Gastroesophageal sphincter (tissue), 4 donors: ENCODE results near the gene FAM13A. TPM values are rescaled to one million over a fixed set of nuclear protein-coding genes. Genes with fewer than 3 reads are reported as not detected.
"Not testable (repeated sequence)": the region's sequence is repeated elsewhere in the genome, so short reads cannot be mapped to it uniquely, and the experiment has no call there.

Experiments
- ATAC-seq: fragments of 150-250 bp; one replicate; pipeline ENCODE4 v1.9.1; 2016; ENCODE audit warnings: mild to moderate bottlenecking, moderate library complexity
- H3K27ac ChIP-seq, 4 donors: fragments of 200-600 bp; sonication (generic) in 3 of 4; 1 replicate in 3 of 4; 2 replicates in 1 of 4; pipeline ENCODE4 v1.5.1; 2016 to 2019
- H3K27me3 ChIP-seq: fragments of 200-600 bp; sonication (generic); one replicate; pipeline ENCODE4 v1.5.1; 2019
- H3K36me3 ChIP-seq, 2 donors: fragments of 200-600 bp; sonication (generic); one replicate each; pipeline ENCODE4 v1.5.1; 2019; ENCODE audit warnings: control low read depth in 1 of 2
- H3K4me1 ChIP-seq, 3 donors: fragments of 200-600 bp; sonication (generic); 1 replicate in 2 of 3; 2 replicates in 1 of 3; pipeline ENCODE4 v1.5.1; 2016 to 2019; ENCODE audit warnings: control low read depth in 2 of 3
- H3K4me3 ChIP-seq, 2 donors: fragments of 200-600 bp; sonication (generic); one replicate each; pipeline ENCODE4 v1.5.1; 2019; ENCODE audit warnings: mild to moderate bottlenecking in 1 of 2, moderate library complexity in 1 of 2
- H3K9me3 ChIP-seq, 3 donors: fragments of 200-600 bp; sonication (generic); one replicate each; pipeline ENCODE4 v1.5.1; 2017 to 2019; ENCODE audit warnings: control low read depth in 2 of 3
- EP300 ChIP-seq: sonication (generic); formaldehyde crosslinking; IDR thresholded peaks from one replicate; pipeline ENCODE4 v1.6.1; 2017; ENCODE audit warnings: antibody characterized with exemption, mild to moderate bottlenecking
- POLR2A ChIP-seq, 2 donors: fragments of 450-650 bp; IDR thresholded peaks; one replicate each; pipeline ENCODE4 v1.6.1; 2017; ENCODE audit warnings: antibody characterized with exemption in 2 of 2, mild to moderate bottlenecking in 2 of 2, moderate library complexity in 1 of 2
- POLR2AphosphoS5 ChIP-seq: sonication (generic); formaldehyde crosslinking; IDR thresholded peaks from one replicate; pipeline ENCODE4 v1.6.1; 2017; ENCODE audit warnings: antibody characterized with exemption
- WGBS, 2 donors: methylation state at CpG; one replicate each; pipeline ENCODE4 v1.1.5; 2018; ENCODE audit warnings: low coverage in 1 of 2; 5-methylcytosine and 5-hydroxymethylcytosine counted together
- total RNA-seq, 4 donors: library from RNA; depleted of rRNA; stranded (reverse); fragments of >200 nt; gene quantifications; one replicate each; pipeline ENCODE4 v1.1.0, GENCODE V29; 2016
- TF ChIP-seq, protein P1 (sequence below), 4 experiments: fragments of 200-600 bp in 2 of 4; fragments of 450-650 bp in 2 of 4; sonication (generic) in 1 of 4; IDR thresholded peaks; one replicate each; pipeline ENCODE4 v1.5.1; 2017 to 2019; ENCODE audit warnings: antibody characterized with exemption in 4 of 4, mild to moderate bottlenecking in 2 of 4, moderate library complexity in 2 of 4

FAM13A gene
- total RNA-seq, 4 donors from 2014 or later: 22.8 to 46.9 (median 35.2) TPM

DNA sequence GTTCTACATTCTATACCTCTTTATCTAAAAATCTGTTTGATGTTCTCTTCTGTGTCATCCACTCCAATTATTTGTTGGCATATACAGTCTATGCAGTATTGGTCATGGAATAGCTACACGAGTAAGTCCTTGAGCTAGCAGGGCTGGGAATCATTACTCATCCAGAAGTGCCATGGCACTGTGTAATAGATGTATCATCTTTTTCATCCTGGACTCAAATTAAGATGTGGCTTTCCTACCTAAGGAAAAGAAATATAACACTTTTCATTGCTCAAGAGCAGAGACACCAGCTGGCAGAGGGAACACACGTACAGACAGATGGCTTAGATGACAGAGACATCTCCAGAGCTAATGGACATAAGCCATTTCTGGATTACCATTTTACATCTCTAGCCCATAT lies 159.8 kb downstream of the FAM13A start:
- WGBS, 2 donors: 79 to 83% methylated on average over 2 of the region's 2 CpGs
- H3K27me3 ChIP-seq: no peaks in the 10 kb centered on the region
- no peak for ATAC-seq
- no peak overlapping the region for H3K27ac ChIP-seq
- H3K4me3 ChIP-seq: no peak overlapping the region
- H3K4me1 ChIP-seq: no peaks in the 10 kb centered on the region
- TF ChIP-seq POLR2A (IDR thresholded peaks at IDR 0.05) (no peak), POLR2AphosphoS5 (no peak), EP300 (no peak)
- TF ChIP-seq, protein P1, sequence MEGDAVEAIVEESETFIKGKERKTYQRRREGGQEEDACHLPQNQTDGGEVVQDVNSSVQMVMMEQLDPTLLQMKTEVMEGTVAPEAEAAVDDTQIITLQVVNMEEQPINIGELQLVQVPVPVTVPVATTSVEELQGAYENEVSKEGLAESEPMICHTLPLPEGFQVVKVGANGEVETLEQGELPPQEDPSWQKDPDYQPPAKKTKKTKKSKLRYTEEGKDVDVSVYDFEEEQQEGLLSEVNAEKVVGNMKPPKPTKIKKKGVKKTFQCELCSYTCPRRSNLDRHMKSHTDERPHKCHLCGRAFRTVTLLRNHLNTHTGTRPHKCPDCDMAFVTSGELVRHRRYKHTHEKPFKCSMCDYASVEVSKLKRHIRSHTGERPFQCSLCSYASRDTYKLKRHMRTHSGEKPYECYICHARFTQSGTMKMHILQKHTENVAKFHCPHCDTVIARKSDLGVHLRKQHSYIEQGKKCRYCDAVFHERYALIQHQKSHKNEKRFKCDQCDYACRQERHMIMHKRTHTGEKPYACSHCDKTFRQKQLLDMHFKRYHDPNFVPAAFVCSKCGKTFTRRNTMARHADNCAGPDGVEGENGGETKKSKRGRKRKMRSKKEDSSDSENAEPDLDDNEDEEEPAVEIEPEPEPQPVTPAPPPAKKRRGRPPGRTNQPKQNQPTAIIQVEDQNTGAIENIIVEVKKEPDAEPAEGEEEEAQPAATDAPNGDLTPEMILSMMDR (IDR thresholded peaks at IDR 0.05): no peak
- H3K9me3 ChIP-seq: peaks cover 0 to 24% (median 0%) of the 10 kb centered on the region in 3 donors
- peaks cover 0 to 3% of the 10 kb centered on the region in 2 donors for H3K36me3 ChIP-seq

DNA sequence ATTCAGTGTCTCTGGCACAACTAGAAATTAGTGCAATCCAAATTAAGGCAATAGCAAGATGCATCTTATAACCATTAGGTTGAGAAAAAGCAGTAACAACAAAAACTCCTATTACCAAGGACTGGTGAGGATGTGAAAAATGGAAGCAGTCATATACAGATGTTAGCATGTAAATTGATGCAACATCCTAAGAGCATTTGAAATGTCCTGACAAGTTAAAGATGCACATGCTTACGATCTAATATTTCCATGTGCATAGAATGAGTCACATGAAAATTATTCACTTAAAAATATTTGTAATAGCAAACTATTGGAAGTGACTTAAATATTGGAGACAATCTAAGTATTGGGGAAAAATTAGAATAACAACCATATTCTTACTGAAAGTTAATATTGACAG lies 163.0 kb downstream of the FAM13A start:
- no peaks in the 10 kb centered on the region for H3K9me3 ChIP-seq
- no peak for ATAC-seq
- no peak overlapping the region for H3K27ac ChIP-seq
- H3K36me3 ChIP-seq: no peaks in the 10 kb centered on the region
- no peaks in the 10 kb centered on the region for H3K4me1 ChIP-seq
- no peaks in the 10 kb centered on the region for H3K27me3 ChIP-seq
- no peak for TF ChIP-seq POLR2AphosphoS5
- TF ChIP-seq EP300: no peak
- TF ChIP-seq, protein P1 (IDR thresholded peaks at IDR 0.05): no peak
- TF ChIP-seq POLR2A (IDR thresholded peaks at IDR 0.05): no peak
- WGBS, 2 donors: 53 to 100% methylated on average over 1 of the region's 1 CpG
- H3K4me3 ChIP-seq: no peak overlapping the region

DNA sequence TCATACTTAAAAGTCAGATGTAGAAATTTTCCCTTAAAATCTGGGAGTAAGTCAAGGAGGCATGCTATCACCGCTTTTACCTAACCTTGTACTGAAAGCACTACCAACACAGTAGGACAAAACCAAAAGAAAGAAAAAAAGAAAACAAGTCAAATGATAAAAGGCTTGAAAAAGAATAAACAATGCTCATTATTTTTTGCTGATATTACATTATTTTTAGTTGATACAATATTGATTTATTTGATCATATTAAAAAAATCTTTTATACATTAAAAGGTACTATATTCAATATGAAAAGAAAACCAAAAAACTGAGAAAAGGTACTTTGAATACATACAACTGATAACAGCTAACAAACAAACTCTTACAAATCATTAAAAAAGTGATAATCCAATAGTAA lies 164.3 kb downstream of the FAM13A start:
- no peak overlapping the region for H3K27ac ChIP-seq
- H3K9me3 ChIP-seq: no peaks in the 10 kb centered on the region
- ATAC-seq: no peak
- TF ChIP-seq, protein P1 (IDR thresholded peaks at IDR 0.05): no peak
- TF ChIP-seq EP300 (no peak), POLR2AphosphoS5 (no peak), POLR2A (IDR thresholded peaks at IDR 0.05) (no peak)
- H3K4me3 ChIP-seq: no peak overlapping the region
- WGBS, 2 donors: 93 to 100% methylated on average over 1 of the region's 1 CpG
- no peaks in the 10 kb centered on the region for H3K36me3 ChIP-seq
- no peaks in the 10 kb centered on the region for H3K4me1 ChIP-seq
- no peaks in the 10 kb centered on the region for H3K27me3 ChIP-seq

DNA sequence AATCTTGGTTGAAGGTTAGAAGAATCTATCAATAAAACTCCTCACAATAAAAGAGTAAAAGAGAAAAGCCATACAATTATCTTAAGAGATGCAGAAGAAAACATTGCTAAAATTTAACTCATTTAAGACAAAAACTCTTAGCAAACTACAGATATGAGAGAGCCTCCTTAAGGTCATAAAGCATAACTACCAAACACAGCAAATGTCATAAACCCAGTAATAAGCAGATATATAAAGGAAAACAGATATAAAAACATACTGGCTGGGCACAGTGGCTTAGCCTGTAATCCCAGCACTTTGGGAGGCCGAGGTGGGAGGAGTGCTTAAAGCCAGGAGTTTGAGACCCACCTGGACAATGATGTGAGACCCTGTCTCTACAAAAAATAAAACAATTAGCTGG lies 165.3 kb downstream of the FAM13A start:
- no peak for TF ChIP-seq POLR2AphosphoS5
- TF ChIP-seq POLR2A (IDR thresholded peaks at IDR 0.05): no peak
- TF ChIP-seq, protein P1 (IDR thresholded peaks at IDR 0.05): no peak

DNA sequence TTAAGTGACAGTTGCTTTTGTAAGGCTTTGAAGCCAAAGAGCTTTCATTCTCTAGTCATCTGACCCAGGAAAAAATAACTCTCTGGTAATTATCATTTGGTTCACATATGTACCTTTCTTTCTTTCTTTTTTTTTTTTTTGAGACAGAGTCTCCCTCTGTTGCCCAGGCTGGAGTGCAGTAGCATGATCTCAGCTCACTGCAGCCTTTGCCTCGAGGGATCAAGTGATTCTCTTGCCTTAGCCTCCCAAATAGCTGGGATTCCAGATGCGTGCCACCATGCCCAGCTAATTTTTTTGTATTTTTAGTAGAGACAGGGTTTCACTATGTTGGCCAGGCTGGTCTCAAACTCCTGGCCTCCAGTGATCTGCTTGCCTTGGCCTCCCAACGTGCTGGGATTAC lies 169.6 kb downstream of the FAM13A start:
- H3K9me3 ChIP-seq, ATAC-seq, H3K4me1 ChIP-seq, H3K36me3 ChIP-seq, H3K27ac ChIP-seq, H3K27me3 ChIP-seq, H3K4me3 ChIP-seq: not testable (repeated sequence)
- WGBS, 2 donors: 78% methylated on average over 3 of the region's 3 CpGs; no CpG with 5 or more reads in 1 of the 2 donors

More for the DNA sequence above, 165.3 kb downstream of the FAM13A start:
- Histone ChIP-seq H3K27ac (no peak overlapping the region), H3K4me1 (no peaks in the 10 kb centered on the region), H3K27me3 (no peaks in the 10 kb centered on the region), H3K9me3 (no peaks in the 10 kb centered on the region), H3K4me3 (no peak overlapping the region), H3K36me3 (no peaks in the 10 kb centered on the region)
- ATAC-seq: no peak
- WGBS, 2 donors: 83 to 86% methylated on average over 1 of the region's 1 CpG
